HCT116 (cell line): ENCODE data around the gene CCL27. TPM values are rescaled to one million over a fixed set of nuclear protein-coding genes. Genes with fewer than 3 reads are reported as not detected.
A peak's percentile ranks its signal among the peaks of the same experiment; 100 is the strongest.

Experiments
- ATAC-seq: fragments of 200-7000 bp; cut with Tn5 transposase; 2 replicates; pipeline ENCODE4 v1.9.1; 2020; ENCODE audit warnings: mild to moderate bottlenecking, moderate library complexity
- BruUV-seq: library from RNA; stranded (reverse); fragments of 400-500 nt; replicated peaks from 2 replicates; lab custom pipeline; 2021; lab: Mats Ljungman, UMichigan
- CTCF ChIA-PET: fragments of 300-600 bp; sonication (Branson Sonifier 250); formaldehyde crosslinking; loops from one replicate; lab custom pipeline; 2021; ENCODE audit warnings: antibody characterized with exemption; lab: Charles Lee
- POLR2A ChIA-PET: fragments of 300-600, 350-600 bp; sonication (Branson Sonifier 250); formaldehyde crosslinking; loops from one replicate; lab custom pipeline; 2021; ENCODE audit warnings: antibody characterized with exemption; lab: Charles Lee
- RAD21 ChIA-PET, 2 experiments: fragments of 300-600 bp; sonication (Branson Sonifier 250); formaldehyde crosslinking; loops; one replicate each; lab custom pipeline; 2023; ENCODE audit warnings: low total read pairs in 2 of 2; ENCODE audit not compliant: uncharacterized antibody in 2 of 2, unreplicated experiment in 2 of 2, low non-redundant PET in 1 of 2; lab: Charles Lee
- DNase-seq: peaks from one replicate; pipeline ENCODE4 v3.0.0-alpha.2; 2010; ENCODE audit warnings: low read depth, low spot score
- H2AFZ ChIP-seq: fragments of 200-600 bp; shearing (Covaris generic), sonication (generic); 2 replicates; pipeline ENCODE4 v1.6.1; 2017; ENCODE audit warnings: low read depth, mixed run types, mixed read lengths, antibody characterized with exemption, low read length; ENCODE audit not compliant: poor library complexity, severe bottlenecking
- H3K27ac ChIP-seq: 2 replicates; pipeline ENCODE4 v1.5.1; 2012; ENCODE audit warnings: low read depth, low read length
- H3K27me3 ChIP-seq: fragments of 200-600 bp; sonication (generic); 2 replicates; pipeline ENCODE4 v1.6.1; 2016; ENCODE audit warnings: mixed run types, low read length, mixed read lengths; ENCODE audit not compliant: insufficient read depth
- H3K36me3 ChIP-seq, 2 experiments: fragments of 200-500 bp in 1 of 2; fragments of 200-600 bp in 1 of 2; sonication (Bioruptor generic) in 1 of 2; sonication (generic) in 1 of 2; 2 replicates each; pipeline versions ENCODE4 v1.5.1 to v1.6.1; 2014 to 2016; ENCODE audit warnings: low read length in 2 of 2, inconsistent platforms in 1 of 2, mixed read lengths in 1 of 2, mixed run types in 1 of 2; ENCODE audit not compliant: insufficient read depth in 2 of 2, control insufficient read depth in 1 of 2
- H3K4me1 ChIP-seq, 2 experiments: fragments of 200-600 bp in 1 of 2; sonication (generic) in 1 of 2; 2 replicates each; pipeline versions ENCODE4 v1.5.1 to v1.6.1; 2012 to 2017; ENCODE audit warnings: low read length in 2 of 2, inconsistent platforms in 1 of 2, mild to moderate bottlenecking in 1 of 2, mixed read lengths in 1 of 2, mixed run types in 1 of 2, moderate library complexity in 1 of 2; ENCODE audit not compliant: insufficient read depth in 2 of 2, control insufficient read depth in 1 of 2
- H3K4me2 ChIP-seq: fragments of 200-600 bp; sonication (generic); 2 replicates; pipeline ENCODE4 v1.6.1; 2017; ENCODE audit warnings: mixed run types, low read length, mixed read lengths
- H3K4me3 ChIP-seq, 2 experiments: fragments of 200-600 bp in 1 of 2; sonication (generic) in 1 of 2; replicated peaks in 1 of 2; 2 replicates each; pipeline ENCODE4 v1.5.1; 2011 to 2016; ENCODE audit warnings: low read length in 2 of 2, control low read depth in 1 of 2, low read depth in 1 of 2, mild to moderate bottlenecking in 1 of 2, mixed read lengths in 1 of 2, mixed run types in 1 of 2
- H3K79me2 ChIP-seq: fragments of 200-600 bp; sonication (generic); 2 replicates; pipeline ENCODE4 v1.6.1; 2017; ENCODE audit warnings: mild to moderate bottlenecking, mixed run types, low read length, moderate library complexity, mixed read lengths; ENCODE audit not compliant: insufficient read depth
- H3K9ac ChIP-seq: fragments of 200-600 bp; sonication (generic); 2 replicates; pipeline ENCODE4 v1.6.1; 2016; ENCODE audit warnings: low read length, mixed read lengths
- H3K9me2 ChIP-seq: fragments of 200-600 bp; sonication (generic), shearing (Covaris generic); 2 replicates; pipeline ENCODE4 v1.6.1; 2017; ENCODE audit warnings: mixed run types, mild to moderate bottlenecking, moderate library complexity; ENCODE audit not compliant: insufficient read depth
- H3K9me3 ChIP-seq, 2 experiments: fragments of 200-500 bp in 1 of 2; fragments of 200-600 bp in 1 of 2; sonication (Bioruptor generic) in 1 of 2; sonication (generic) in 1 of 2; 2 replicates each; pipeline ENCODE4 v1.6.1; 2014 to 2017; ENCODE audit warnings: low read length in 2 of 2, mixed read lengths in 2 of 2, inconsistent platforms in 1 of 2, low read depth in 1 of 2, mild to moderate bottlenecking in 1 of 2, mixed run types in 1 of 2, moderate library complexity in 1 of 2; ENCODE audit not compliant: control insufficient read depth in 1 of 2, insufficient read depth in 1 of 2
- H4K20me1 ChIP-seq: fragments of 200-600 bp; sonication (generic), shearing (Covaris generic); 2 replicates; pipeline ENCODE4 v1.6.1; 2017; ENCODE audit warnings: mixed run types, mild to moderate bottlenecking, moderate library complexity; ENCODE audit not compliant: insufficient read depth
- CBX3 ChIP-seq: IDR thresholded peaks from 2 replicates; pipeline ENCODE4 v1.6.1; 2012; ENCODE audit warnings: low read depth
- CEBPB ChIP-seq: IDR thresholded peaks from 2 replicates; pipeline ENCODE4 v1.6.1; 2012; ENCODE audit warnings: low read depth
- EGR1 ChIP-seq: IDR thresholded peaks from 2 replicates; pipeline ENCODE4 v1.6.1; 2012; ENCODE audit warnings: low read depth
- ELF1 ChIP-seq: IDR thresholded peaks from 2 replicates; pipeline ENCODE4 v1.6.1; 2012; ENCODE audit warnings: low read depth, borderline replicate concordance
- EZH2 ChIP-seq: fragments of 200-600 bp; sonication (generic); IDR thresholded peaks from 2 replicates; pipeline ENCODE4 v1.6.1; 2017; ENCODE audit warnings: antibody characterized with exemption, mixed run types
- EZH2phosphoT487 ChIP-seq: fragments of 200-600 bp; IDR thresholded peaks from 2 replicates; pipeline ENCODE4 v1.6.1; 2018; ENCODE audit warnings: antibody characterized with exemption, borderline replicate concordance
- FOSL1 ChIP-seq: IDR thresholded peaks from 2 replicates; pipeline ENCODE4 v1.6.1; 2012; ENCODE audit warnings: low read depth
- JUND ChIP-seq: IDR thresholded peaks from 2 replicates; pipeline ENCODE4 v1.6.1; 2012
- POLR2AphosphoS5 ChIP-seq: IDR thresholded peaks from 2 replicates; pipeline ENCODE4 v1.6.1; 2011; ENCODE audit warnings: mild to moderate bottlenecking, low read depth, low read length, moderate library complexity
- SRF ChIP-seq: IDR thresholded peaks from 2 replicates; pipeline ENCODE4 v1.6.1; 2012; ENCODE audit warnings: low read depth
- TCF7L2 ChIP-seq: IDR thresholded peaks from 2 replicates; pipeline ENCODE4 v1.7.0; 2011; ENCODE audit warnings: borderline replicate concordance, inconsistent platforms; ENCODE audit not compliant: insufficient read depth, insufficient read length; ENCODE audit errors: extremely low read depth
- YY1 ChIP-seq: IDR thresholded peaks from 2 replicates; pipeline ENCODE4 v1.6.1; 2011; ENCODE audit warnings: low read length, low read depth, moderate library complexity, mild to moderate bottlenecking; ENCODE audit not compliant: insufficient replicate concordance; ENCODE audit errors: extremely low read depth
- ZFX ChIP-seq: fragments of 450-650 bp; IDR thresholded peaks from 2 replicates; pipeline ENCODE4 v1.6.1; 2017
- ZNF274 ChIP-seq: fragments of 200-500 bp; sonication (Bioruptor generic); IDR thresholded peaks from 2 replicates; pipeline ENCODE4 v1.6.1; 2014; ENCODE audit warnings: mild to moderate bottlenecking, low read depth, low read length, inconsistent platforms
- intact Hi-C: fragments of 100-400 bp; cut with micrococcal nuclease; formaldehyde crosslinking; loops from 2 replicates; pipeline ENCODE4 v1.10.0; 2022
- total RNA-seq: library from RNA; stranded (reverse); gene quantifications from one replicate; pipeline ENCODE4 v1.2.1, GENCODE V29; 2021; ENCODE audit not compliant: unreplicated experiment
- TF ChIP-seq, protein P1 (sequence below): IDR thresholded peaks from 2 replicates; pipeline ENCODE4 v1.6.1; 2012
- TF ChIP-seq, protein P2 (sequence below): IDR thresholded peaks from 2 replicates; pipeline ENCODE4 v1.6.1; 2012

Gene CCL27
- total RNA-seq, 1 experiment from 2014 or later, result 1.0 TPM

GRCh38 chr9:34635556-34635955 lies 26.9 kb downstream of the CCL27 start:
- H2AFZ ChIP-seq, result no peak overlapping the region
- no peaks in the 10 kb centered on the region for H4K20me1 ChIP-seq
- ChIA-PET POLR2A (interaction anchor here (1.3 kb wide), 1 partner anchor 15 kb away, joined by 4 read pairs; the partner anchor contains the start of gene DCTN3), RAD21 (no interaction called here), CTCF (interaction anchor here (0.9 to 2.2 kb wide), 3 partner anchors 22 to 257 kb away, joined by 3 to 8 read pairs (median 4); no protein-coding TSS in a partner anchor)
- no peak overlapping the region for H3K27ac ChIP-seq
- peak overlapping the region; percentile 15 to 94; a peak in 3 of 4 replicates for H3K4me3 ChIP-seq
- H3K9me2 ChIP-seq, result no peaks in the 10 kb centered on the region
- no peak for DNase-seq
- TF ChIP-seq TCF7L2 (no peak), ZFX (no peak), ELF1 (no peak), EZH2phosphoT487 (no peak), FOSL1 (no peak), POLR2AphosphoS5 (no peak), EGR1 (no peak), SRF (no peak), ZNF274 (no peak), CEBPB (no peak), CBX3 (no peak), EZH2 (no peak), YY1 (no peak), JUND (no peak)
- TF ChIP-seq, protein P1, sequence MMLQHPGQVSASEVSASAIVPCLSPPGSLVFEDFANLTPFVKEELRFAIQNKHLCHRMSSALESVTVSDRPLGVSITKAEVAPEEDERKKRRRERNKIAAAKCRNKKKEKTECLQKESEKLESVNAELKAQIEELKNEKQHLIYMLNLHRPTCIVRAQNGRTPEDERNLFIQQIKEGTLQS, result no peak
- TF ChIP-seq, protein P2, sequence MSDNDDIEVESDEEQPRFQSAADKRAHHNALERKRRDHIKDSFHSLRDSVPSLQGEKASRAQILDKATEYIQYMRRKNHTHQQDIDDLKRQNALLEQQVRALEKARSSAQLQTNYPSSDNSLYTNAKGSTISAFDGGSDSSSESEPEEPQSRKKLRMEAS, result no peak
- no TSS peak for BruUV-seq
- H3K9me3 ChIP-seq, result no peaks in the 10 kb centered on the region
- peak overlapping the region; percentile 24; the same call in 1 of the 2 replicates for H3K9ac ChIP-seq
- ATAC-seq, result no peak
- H3K4me1 ChIP-seq, result peaks cover 10 to 35% of the 10 kb centered on the region in 2 experiments; a peak in 3 of 4 replicates
- peaks cover 0 to 12% of the 10 kb centered on the region in 2 experiments; a peak in 2 of 4 replicates for H3K36me3 ChIP-seq
- intact Hi-C loops, result no loop called here
- H3K79me2 ChIP-seq, result peaks cover 27% of the 10 kb centered on the region
- no peaks in the 10 kb centered on the region for H3K27me3 ChIP-seq
- H3K4me2 ChIP-seq, result peak overlapping the region; percentile 95
